ENCODE data around the gene NHLRC3. TPM values are rescaled to one million over a fixed set of nuclear protein-coding genes. Genes with fewer than 3 reads are reported as not detected.
"Not testable (repeated sequence)": the region's sequence is repeated elsewhere in the genome, so short reads cannot be mapped to it uniquely, and the experiment has no call there.

NHLRC3 gene
- polyA plus RNA-seq, 3 donors from 2014 or later: 4.7 to 10.5 (median 9.5) TPM

DNA sequence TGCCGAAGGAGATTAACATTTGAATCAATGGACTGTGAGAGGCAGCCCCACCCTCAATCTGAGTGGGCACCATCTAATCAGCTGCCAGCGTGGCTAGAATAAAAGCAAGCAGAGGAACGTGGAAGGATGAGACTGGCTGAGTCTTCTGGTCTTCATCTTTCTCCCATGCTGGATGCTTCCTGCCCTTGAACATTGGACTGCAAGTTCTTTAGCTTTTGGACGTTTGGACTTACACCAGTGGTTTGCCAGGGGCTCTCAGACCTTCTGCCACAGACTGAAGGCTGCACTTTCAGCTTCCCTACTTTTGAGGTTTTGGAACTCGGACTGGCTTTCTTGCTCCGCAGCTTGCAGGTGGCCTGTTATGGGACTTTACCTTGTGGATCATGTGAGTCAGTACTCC lies 14.7 kb downstream of the NHLRC3 start:
- no peak for DNase-seq
- Mint-ChIP-seq H3K27me3 (ENCODE audit: low read depth in 3 of 3) (peaks cover 0 to 1% (median 0%) of the 10 kb centered on the region in 3 donors), H3K9me3 (peaks cover 0 to 2% (median 0%) of the 10 kb centered on the region in 6 donors), H3K4me3 (no peak overlapping the region), H3K4me1 (peaks cover 9 to 28% of the 10 kb centered on the region in 2 donors), H3K36me3 (peaks cover 5 to 26% (median 16%) of the 10 kb centered on the region in 3 donors), H3K27ac (no peak overlapping the region)

DNA sequence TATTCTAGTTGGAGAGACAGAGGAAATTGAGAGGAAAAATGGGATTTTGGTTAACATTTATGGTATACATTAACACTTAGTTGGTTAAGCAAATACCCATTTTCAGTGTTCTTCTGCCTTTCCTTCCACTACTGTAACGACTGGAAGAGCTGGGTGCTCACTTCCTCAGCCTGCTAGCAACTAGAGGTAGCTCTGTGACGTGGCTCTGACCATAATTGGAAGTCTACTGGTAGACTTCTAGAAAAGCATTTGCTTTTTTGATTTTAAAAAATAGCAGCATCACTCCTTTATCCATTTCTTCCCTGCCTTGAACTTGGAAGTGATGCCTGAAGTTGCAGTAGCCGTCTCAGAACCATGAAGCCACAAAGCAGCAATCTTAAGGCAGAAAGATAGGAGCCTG lies 15.9 kb downstream of the NHLRC3 start:
- peaks cover 5 to 21% (median 14%) of the 10 kb centered on the region in 3 donors for H3K36me3 Mint-ChIP-seq
- peaks cover 0 to 2% (median 0%) of the 10 kb centered on the region in 6 donors for H3K9me3 Mint-ChIP-seq
- H3K4me3 Mint-ChIP-seq: no peak overlapping the region
- H3K4me1 Mint-ChIP-seq: peaks cover 9 to 40% of the 10 kb centered on the region in 2 donors
- DNase-seq: no peak
- no peak overlapping the region for H3K27ac Mint-ChIP-seq
- peaks cover 0 to 1% (median 0%) of the 10 kb centered on the region in 3 donors for H3K27me3 Mint-ChIP-seq (ENCODE audit: low read depth in 3 of 3)

DNA sequence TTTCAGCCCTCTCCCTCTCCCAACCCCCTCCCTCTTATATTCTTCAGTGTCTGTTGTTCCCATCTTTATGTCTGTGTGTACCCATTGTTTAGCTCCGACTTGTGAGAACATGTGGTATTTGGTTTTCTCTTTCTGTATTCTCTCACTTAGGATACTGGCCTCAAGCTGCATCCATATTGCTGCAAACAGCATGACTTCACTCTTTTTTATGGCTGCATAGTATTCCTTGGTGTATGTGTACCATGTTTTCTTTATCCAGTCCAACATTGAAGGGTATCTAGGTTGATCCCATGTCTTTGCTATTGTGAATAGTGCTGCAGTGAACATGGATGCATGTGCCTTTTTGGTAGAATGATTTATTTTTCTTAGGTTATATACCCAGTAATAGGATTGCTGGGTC lies 17.8 kb downstream of the NHLRC3 start:
- Mint-ChIP-seq H3K4me1 (peaks cover 16 to 57% of the 10 kb centered on the region in 2 donors), H3K27me3 (ENCODE audit: low read depth in 3 of 3) (peaks cover 0 to 1% (median 0%) of the 10 kb centered on the region in 3 donors), H3K27ac (no peak overlapping the region), H3K9me3 (peaks cover 0 to 2% (median 0%) of the 10 kb centered on the region in 6 donors), H3K4me3 (peak overlapping the region in 1 of 5 donors; percentile 38), H3K36me3 (peaks cover 8 to 24% (median 20%) of the 10 kb centered on the region in 3 donors)
- no peak for DNase-seq

DNA sequence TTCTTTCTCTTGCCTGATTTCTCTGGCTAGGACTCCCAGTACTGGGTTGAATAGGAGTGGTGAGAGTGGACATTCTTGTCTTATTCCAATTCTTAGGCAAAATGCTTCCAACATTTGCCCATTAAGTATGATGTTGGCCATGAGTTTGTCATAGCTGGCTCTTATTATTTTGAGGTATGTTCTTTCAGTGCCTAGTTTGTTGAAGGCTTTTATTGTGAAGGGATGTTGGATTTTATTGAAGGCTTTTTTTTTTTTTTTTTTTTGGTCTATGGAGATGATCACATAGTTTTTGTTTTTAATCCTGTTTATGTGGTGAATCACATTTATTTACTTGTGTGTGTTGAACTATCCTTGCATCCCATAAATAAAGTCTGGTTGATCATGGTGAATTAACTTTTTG lies 19.8 kb downstream of the NHLRC3 start:
- peaks cover 13 to 21% (median 20%) of the 10 kb centered on the region in 3 donors for H3K36me3 Mint-ChIP-seq
- peaks cover 0 to 2% (median 0%) of the 10 kb centered on the region in 6 donors for H3K9me3 Mint-ChIP-seq
- H3K27me3 Mint-ChIP-seq (ENCODE audit: low read depth in 3 of 3): peaks cover 0 to 1% (median 0%) of the 10 kb centered on the region in 3 donors
- H3K4me3 Mint-ChIP-seq: no peak overlapping the region
- peaks cover 16 to 57% of the 10 kb centered on the region in 2 donors for H3K4me1 Mint-ChIP-seq
- no peak for DNase-seq
- no peak overlapping the region for H3K27ac Mint-ChIP-seq

DNA sequence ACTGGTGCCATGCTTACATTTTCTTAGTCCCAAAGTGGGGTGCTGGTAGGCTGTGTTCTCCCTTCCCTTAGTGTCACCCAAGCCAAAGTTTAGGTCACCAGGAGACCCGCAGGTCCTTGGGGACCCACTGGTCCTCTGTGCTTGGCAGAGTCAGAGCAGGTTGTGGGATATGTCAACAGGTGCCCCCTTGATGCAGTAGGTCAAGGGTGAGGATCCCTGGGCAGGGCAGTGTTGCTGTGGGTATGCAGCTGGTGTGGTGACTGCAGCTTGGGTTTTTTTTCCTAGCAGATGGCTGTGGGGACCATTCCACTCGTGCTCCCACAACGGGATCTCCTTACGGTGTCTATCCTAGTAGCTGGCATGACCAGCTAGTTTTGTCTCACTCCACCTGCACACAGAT lies 23.7 kb downstream of the NHLRC3 start:
- no peak overlapping the region for H3K27ac Mint-ChIP-seq
- peaks cover 11 to 43% of the 10 kb centered on the region in 2 donors for H3K4me1 Mint-ChIP-seq
- H3K27me3 Mint-ChIP-seq (ENCODE audit: low read depth in 3 of 3): no peaks in the 10 kb centered on the region
- H3K9me3 Mint-ChIP-seq: no peaks in the 10 kb centered on the region
- no peak for DNase-seq
- no peak overlapping the region for H3K4me3 Mint-ChIP-seq
- peaks cover 8 to 14% (median 11%) of the 10 kb centered on the region in 3 donors for H3K36me3 Mint-ChIP-seq

DNA sequence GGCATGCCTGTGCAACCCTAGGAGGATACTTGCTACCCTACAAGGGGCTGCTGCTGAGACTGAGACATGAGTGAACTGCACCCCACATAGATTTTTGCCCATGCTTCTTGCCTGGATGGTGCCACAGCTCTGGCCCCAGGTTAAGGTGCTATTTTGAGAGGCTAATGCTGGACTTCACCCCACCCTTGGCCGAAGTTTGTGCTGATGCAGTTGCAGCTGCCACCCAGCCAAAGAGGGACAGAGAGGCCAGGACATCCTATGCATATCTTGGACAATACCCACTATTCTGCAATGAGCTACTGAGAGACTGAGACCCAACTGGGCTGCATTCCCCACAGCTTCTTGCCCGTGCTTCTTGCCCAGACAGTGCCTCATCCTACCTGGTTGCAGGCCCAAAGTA lies 34.6 kb downstream of the NHLRC3 start:
- Mint-ChIP-seq H3K9me3 (peaks cover 0 to 32% (median 9%) of the 10 kb centered on the region in 6 donors), H3K4me1 (no peaks in the 10 kb centered on the region), H3K36me3 (peaks cover 0 to 2% (median 2%) of the 10 kb centered on the region in 3 donors), H3K4me3 (no peak overlapping the region), H3K27ac (no peak overlapping the region), H3K27me3 (ENCODE audit: low read depth in 3 of 3) (peaks cover 2 to 20% (median 8%) of the 10 kb centered on the region in 3 donors)
- no peak for DNase-seq

DNA sequence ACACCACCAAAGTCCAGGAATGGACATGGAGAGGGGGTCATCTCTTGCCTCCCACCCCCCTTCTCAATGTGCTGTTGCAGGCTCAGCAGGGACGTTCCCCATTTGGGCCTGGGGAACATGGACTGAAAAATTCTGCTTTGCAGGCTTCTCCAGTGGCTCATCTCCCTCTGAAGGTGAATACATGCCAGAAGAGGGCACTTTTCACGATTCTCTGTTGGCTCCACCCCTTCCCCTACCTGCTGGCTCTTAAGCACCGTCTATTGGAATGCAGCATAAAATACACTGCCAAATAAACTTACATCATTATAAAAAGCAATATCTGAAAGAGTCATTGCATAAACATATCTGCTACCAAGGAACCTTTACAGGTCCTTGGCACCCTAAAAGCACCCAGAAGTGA lies 35.7 kb downstream of the NHLRC3 start:
- peaks cover 0 to 32% (median 9%) of the 10 kb centered on the region in 6 donors for H3K9me3 Mint-ChIP-seq
- H3K4me1 Mint-ChIP-seq: no peaks in the 10 kb centered on the region
- H3K36me3 Mint-ChIP-seq: no peaks in the 10 kb centered on the region
- no peak overlapping the region for H3K27ac Mint-ChIP-seq
- DNase-seq: no peak
- H3K27me3 Mint-ChIP-seq (ENCODE audit: low read depth in 3 of 3): peaks cover 2 to 23% (median 8%) of the 10 kb centered on the region in 3 donors
- no peak overlapping the region for H3K4me3 Mint-ChIP-seq

DNA sequence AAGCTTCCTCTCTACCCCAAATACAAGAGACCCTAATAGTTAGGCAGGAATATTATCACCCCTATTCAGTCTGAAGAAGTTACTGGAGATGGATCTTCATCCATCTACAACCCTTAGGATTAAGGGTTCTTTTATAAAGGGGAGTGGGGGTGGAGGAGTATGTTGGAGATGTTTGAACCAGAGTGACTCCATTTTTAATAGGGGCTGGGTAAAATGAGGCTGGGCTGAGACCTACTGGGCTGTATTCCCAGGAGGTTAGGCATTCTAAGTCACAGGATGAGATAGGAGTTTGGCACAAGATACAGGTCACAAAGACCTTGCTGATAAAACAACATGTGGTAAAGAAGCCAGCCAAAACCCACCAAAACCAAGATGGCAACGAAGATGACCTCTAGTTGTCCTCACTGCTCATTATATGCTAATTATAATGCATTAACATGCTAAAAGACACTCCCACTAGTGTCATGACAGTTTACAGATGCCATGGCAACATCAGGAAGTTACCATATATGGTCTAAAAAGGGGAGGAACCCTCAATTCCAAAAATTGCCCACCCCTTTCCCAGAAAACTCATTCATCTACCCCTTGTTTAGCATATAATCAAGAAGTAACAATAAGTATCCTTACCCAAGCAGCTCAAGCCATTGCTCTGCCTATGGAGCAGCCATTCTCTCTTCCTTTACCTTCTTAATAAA lies 48.1 kb downstream of the NHLRC3 start:
- H3K4me1 Mint-ChIP-seq; H3K27me3 Mint-ChIP-seq (ENCODE audit: low read depth in 3 of 3); H3K36me3 Mint-ChIP-seq; H3K4me3 Mint-ChIP-seq; DNase-seq; H3K9me3 Mint-ChIP-seq; H3K27ac Mint-ChIP-seq: not testable (repeated sequence)

DNA sequence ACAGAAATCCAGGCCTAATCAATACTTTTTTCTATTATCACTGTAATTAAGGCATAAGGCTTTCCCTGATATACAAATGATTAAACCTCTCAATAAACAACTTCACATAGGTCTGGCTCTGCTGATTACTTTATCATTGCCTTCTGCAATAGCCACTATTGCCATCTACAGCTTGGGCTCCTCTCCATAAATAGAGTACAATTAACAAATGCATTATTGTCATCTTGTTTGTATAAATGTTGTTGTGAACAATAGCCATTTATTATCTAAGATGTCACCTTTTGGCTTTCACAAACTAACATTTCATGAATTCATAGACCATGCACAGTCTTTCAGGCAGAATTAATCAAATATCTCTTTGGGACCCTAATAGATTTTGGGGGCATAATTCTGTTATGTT lies 53.3 kb downstream of the NHLRC3 start:
- Mint-ChIP-seq H3K4me3 (no peak overlapping the region), H3K27me3 (ENCODE audit: low read depth in 3 of 3) (peaks cover 0 to 2% (median 0%) of the 10 kb centered on the region in 3 donors), H3K27ac (no peak overlapping the region), H3K36me3 (no peaks in the 10 kb centered on the region), H3K9me3 (no peaks in the 10 kb centered on the region), H3K4me1 (peaks cover 5 to 25% of the 10 kb centered on the region in 2 donors)
- no peak for DNase-seq

DNA sequence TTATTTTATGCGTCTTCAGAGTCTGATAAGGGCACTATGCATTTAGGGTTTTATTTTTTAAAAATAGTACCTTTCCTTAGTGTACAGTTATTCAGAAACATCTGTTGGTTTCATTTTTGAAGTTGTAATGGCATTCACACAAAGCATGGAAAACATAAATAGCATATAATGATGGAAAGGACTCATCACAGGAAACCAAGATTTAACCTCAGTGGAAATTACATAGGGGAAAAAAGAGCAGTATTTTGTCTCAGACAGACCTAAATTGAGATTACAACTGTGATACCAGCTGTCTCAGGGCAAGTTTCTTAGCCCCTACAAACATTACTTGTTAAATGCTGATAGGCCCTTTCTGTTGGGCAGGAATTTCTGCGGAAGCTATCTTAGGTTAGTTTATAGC lies 57.2 kb downstream of the NHLRC3 start:
- Mint-ChIP-seq H3K27me3 (ENCODE audit: low read depth in 3 of 3) (peaks cover 0 to 2% (median 0%) of the 10 kb centered on the region in 3 donors), H3K9me3 (no peaks in the 10 kb centered on the region), H3K4me1 (peaks cover 5 to 25% of the 10 kb centered on the region in 2 donors), H3K36me3 (no peaks in the 10 kb centered on the region), H3K27ac (peak overlapping the region in 3 of 6 donors; percentile 35 to 75 (median 74)), H3K4me3 (peak overlapping the region in 2 of 5 donors; percentile 14 to 32)
- no peak for DNase-seq

DNA sequence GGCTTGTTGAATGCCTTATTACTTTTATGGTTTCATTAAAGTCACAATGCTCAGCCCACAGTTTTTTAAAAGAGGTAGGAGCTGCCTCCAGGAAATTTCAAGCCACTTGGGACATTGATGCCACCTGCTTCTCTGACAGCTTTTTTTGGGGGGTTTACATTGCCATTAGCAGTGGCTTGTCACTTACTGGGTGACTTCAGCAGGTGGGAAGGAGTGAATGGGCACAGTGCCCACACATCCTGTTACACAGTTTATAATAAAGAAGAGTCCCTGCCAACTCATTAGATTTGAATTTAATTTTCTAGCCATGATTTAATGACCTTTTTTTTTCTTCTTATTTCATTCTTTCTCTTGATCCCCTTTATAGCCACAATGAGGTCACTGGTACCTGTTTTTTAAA lies 61.0 kb downstream of the NHLRC3 start:
- peaks cover 0 to 3% (median 0%) of the 10 kb centered on the region in 6 donors for H3K9me3 Mint-ChIP-seq
- no peaks in the 10 kb centered on the region for H3K36me3 Mint-ChIP-seq
- no peak overlapping the region for H3K27ac Mint-ChIP-seq
- H3K4me1 Mint-ChIP-seq: peaks cover 5 to 23% of the 10 kb centered on the region in 2 donors
- H3K27me3 Mint-ChIP-seq (ENCODE audit: low read depth in 3 of 3): peaks cover 0 to 4% (median 3%) of the 10 kb centered on the region in 3 donors
- no peak overlapping the region for H3K4me3 Mint-ChIP-seq
- DNase-seq: no peak

Other genes with a start within 250 kb of the NHLRC3 start
- not detected for gene STOML3, start 47.6 kb upstream of the NHLRC3 start, polyA plus RNA-seq
- gene PROSER1, start 367 bp upstream of the NHLRC3 start, polyA plus RNA-seq: 10 to 100 TPM in 1 of 3 donors, 1 to 10 TPM in 2; 5.4 to 19.7 (median 6.8) TPM